ENCODE measurements around the gene NLE1.

GRCh38 chr17:35184274-35184673, 42.2 kb upstream of the NLE1 start:
- TF ChIP-seq POLR2AphosphoS5 (IDR thresholded peaks at IDR 0.05; ENCODE audit: insufficient read depth in 1 of 2, low read depth in 1 of 2): no peak
- TF ChIP-seq, protein P1, sequence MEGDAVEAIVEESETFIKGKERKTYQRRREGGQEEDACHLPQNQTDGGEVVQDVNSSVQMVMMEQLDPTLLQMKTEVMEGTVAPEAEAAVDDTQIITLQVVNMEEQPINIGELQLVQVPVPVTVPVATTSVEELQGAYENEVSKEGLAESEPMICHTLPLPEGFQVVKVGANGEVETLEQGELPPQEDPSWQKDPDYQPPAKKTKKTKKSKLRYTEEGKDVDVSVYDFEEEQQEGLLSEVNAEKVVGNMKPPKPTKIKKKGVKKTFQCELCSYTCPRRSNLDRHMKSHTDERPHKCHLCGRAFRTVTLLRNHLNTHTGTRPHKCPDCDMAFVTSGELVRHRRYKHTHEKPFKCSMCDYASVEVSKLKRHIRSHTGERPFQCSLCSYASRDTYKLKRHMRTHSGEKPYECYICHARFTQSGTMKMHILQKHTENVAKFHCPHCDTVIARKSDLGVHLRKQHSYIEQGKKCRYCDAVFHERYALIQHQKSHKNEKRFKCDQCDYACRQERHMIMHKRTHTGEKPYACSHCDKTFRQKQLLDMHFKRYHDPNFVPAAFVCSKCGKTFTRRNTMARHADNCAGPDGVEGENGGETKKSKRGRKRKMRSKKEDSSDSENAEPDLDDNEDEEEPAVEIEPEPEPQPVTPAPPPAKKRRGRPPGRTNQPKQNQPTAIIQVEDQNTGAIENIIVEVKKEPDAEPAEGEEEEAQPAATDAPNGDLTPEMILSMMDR (IDR thresholded peaks at IDR 0.05): no peak
